GM12865 (cell line): Measurements from ENCODE around the gene MAGI2.
"Not testable (repeated sequence)": the region's sequence is repeated elsewhere in the genome, so short reads cannot be mapped to it uniquely, and the experiment has no call there.

Source experiments
- DNase-seq: peaks from one replicate; pipeline ENCODE4 v3.0.0; 2010; ENCODE audit warnings: low read depth
- H3K4me3 ChIP-seq: 2 replicates; pipeline ENCODE4 v1.5.1; 2011; ENCODE audit warnings: mild to moderate bottlenecking, low read depth, low read length, control low read depth
- TF ChIP-seq, protein P1 (sequence below): IDR thresholded peaks from 2 replicates; pipeline ENCODE4 v1.5.1; 2011; ENCODE audit warnings: low read length, control low read depth, low read depth, inconsistent platforms; ENCODE audit not compliant: insufficient read depth; ENCODE audit errors: missing control alignments

The MAGI2 gene

GRCh38 chr7:79452495-79453265, 787 bp downstream of the MAGI2 start:
- TF ChIP-seq, protein P1, sequence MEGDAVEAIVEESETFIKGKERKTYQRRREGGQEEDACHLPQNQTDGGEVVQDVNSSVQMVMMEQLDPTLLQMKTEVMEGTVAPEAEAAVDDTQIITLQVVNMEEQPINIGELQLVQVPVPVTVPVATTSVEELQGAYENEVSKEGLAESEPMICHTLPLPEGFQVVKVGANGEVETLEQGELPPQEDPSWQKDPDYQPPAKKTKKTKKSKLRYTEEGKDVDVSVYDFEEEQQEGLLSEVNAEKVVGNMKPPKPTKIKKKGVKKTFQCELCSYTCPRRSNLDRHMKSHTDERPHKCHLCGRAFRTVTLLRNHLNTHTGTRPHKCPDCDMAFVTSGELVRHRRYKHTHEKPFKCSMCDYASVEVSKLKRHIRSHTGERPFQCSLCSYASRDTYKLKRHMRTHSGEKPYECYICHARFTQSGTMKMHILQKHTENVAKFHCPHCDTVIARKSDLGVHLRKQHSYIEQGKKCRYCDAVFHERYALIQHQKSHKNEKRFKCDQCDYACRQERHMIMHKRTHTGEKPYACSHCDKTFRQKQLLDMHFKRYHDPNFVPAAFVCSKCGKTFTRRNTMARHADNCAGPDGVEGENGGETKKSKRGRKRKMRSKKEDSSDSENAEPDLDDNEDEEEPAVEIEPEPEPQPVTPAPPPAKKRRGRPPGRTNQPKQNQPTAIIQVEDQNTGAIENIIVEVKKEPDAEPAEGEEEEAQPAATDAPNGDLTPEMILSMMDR = no peak
- DNase-seq = no peak

DNA sequence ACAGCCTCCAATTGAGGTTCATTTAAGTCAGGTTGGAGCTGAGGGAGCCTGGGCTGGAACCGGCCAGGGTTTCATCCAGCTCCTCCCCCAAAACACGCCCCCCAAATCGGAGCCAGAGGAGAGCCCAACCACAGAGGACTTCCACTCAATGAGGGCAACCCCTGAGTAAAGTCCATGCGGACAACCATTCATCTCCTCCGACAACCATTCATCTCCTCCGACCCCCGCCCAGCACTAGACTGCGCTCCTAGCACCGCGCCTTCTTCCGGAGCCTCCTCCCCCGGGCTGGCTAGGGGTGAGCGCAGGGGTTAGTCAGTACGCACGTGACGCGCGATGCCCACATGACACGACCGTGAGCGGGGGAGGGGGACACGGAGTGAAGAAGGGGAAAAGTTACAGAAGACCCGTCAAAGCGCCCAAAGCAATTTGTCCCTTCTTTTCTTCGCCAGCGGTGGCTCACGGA, 1.4 kb downstream of the MAGI2 start:
- H3K4me3 ChIP-seq = no peak overlapping the region
- TF ChIP-seq, protein P1 = no peak
- DNase-seq = no peak

More at GRCh38 chr7:79452495-79453265, 787 bp downstream of the MAGI2 start:
- no peak overlapping the region for H3K4me3 ChIP-seq

- TF ChIP-seq, protein P1 = no peak
- no peak overlapping the region for H3K4me3 ChIP-seq
- DNase-seq = no peak
Observed at GRCh38 chr7:79451580-79451979, 1.9 kb downstream of the MAGI2 start.

GRCh38 chr7:79442766-79443165, 10.7 kb downstream of the MAGI2 start:
- not testable (repeated sequence) for H3K4me3 ChIP-seq, DNase-seq

GRCh38 chr7:79436378-79436777, 17.1 kb downstream of the MAGI2 start:
- TF ChIP-seq, protein P1 = no peak
- no peak for DNase-seq
- H3K4me3 ChIP-seq = no peak overlapping the region

DNA sequence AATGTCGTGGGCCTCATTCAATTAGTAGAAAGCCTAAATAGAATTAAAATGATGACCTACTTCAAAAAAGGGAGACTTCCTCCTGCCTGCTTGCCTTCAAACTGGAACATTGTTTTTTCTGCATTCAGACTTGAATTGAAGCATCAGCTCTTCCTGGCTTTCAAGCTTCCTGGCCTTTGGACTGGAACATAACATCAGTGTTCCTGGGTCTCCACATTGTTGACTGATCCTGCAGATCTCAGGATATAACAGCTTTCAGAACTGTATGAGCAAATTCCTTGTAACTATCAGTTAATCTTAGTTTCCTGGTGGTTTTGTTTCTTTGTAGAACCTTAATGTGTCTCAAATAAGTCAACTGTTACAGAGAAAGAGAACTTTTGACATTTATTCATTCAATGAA, 18.6 kb downstream of the MAGI2 start:
- TF ChIP-seq, protein P1 = no peak
- no peak for DNase-seq
- H3K4me3 ChIP-seq = no peak overlapping the region

DNA sequence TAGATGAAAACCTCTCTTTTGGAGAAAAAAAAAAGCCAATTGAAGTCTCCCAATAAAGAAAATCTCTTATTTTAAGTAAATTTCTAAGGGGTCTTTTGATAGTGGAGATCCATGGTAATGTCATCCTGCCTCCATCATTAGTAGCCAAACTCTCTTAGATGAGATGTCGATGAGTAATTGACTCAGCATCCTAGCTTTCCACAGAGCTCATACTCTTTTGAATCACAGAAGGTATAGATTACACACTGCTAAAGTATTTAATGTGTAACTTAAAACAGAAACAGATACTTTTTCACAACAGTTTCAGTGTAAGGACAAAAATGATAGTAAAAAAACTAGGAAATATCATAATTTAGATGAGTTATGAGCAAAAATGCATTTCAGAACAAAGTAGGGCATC, 19.4 kb downstream of the MAGI2 start:
- TF ChIP-seq, protein P1 = no peak
- DNase-seq = no peak
- no peak overlapping the region for H3K4me3 ChIP-seq
